Naive B cell (primary cell): ENCODE results near the gene ZNF778. TPM values are rescaled to one million over a fixed set of nuclear protein-coding genes. Genes with fewer than 3 reads are reported as not detected.

Source experiments
- polyA plus RNA-seq, 6 donors: library from polyadenylated mRNA; unstranded; fragments of 300-500 nt; fragmentation: Illumina TruSeq; gene quantifications; one replicate each; pipeline ENCODE4 v1.2.3, GENCODE V29; 2021; ENCODE audit warnings: low read depth in 6 of 6

The ZNF778 gene
- polyA plus RNA-seq, 6 donors from 2014 or later, result 1.5 to 7.1 (median 4.2) TPM

Other genes with a start within 250 kb of the ZNF778 start
- gene CBFA2T3, start 240.5 kb upstream of the ZNF778 start, polyA plus RNA-seq, result 10 to 100 TPM in 3 of 6 donors, 1 to 10 TPM in 2, under 1 TPM in 1; 0.14 to 19.0 (median 10.0) TPM
- gene ACSF3, start 123.9 kb upstream of the ZNF778 start, polyA plus RNA-seq, result 10 to 100 TPM; 30.0 to 43.6 (median 33.9) TPM
- gene CDH15, start 46.0 kb upstream of the ZNF778 start, polyA plus RNA-seq, result not detected
- gene SLC22A31, start 17.2 kb upstream of the ZNF778 start, polyA plus RNA-seq, result not detected